Stomach smooth muscle (tissue), 2 donors: ENCODE data around the gene GTF3C6.
A peak's percentile ranks its signal among the peaks of the same experiment; 100 is the strongest.

ENCODE experiments used
- H3K27ac ChIP-seq: one replicate; pipeline ENCODE4 v1.7.0; 2013; ENCODE audit warnings: mild to moderate bottlenecking, low read length, inconsistent platforms
- H3K27me3 ChIP-seq, 2 donors: one replicate each; pipeline ENCODE4 v1.7.0; 2013; ENCODE audit warnings: low read length in 2 of 2; ENCODE audit not compliant: insufficient read depth in 2 of 2, control insufficient read depth in 1 of 2
- H3K36me3 ChIP-seq, 2 donors: one replicate each; pipeline ENCODE4 v1.7.0; 2013; ENCODE audit warnings: low read length in 2 of 2; ENCODE audit not compliant: control insufficient read depth in 2 of 2, insufficient read depth in 2 of 2
- H3K4me1 ChIP-seq: one replicate; pipeline ENCODE4 v1.7.0; 2013; ENCODE audit warnings: low read length; ENCODE audit not compliant: control insufficient read depth, insufficient read depth
- H3K4me3 ChIP-seq, 2 donors: one replicate each; pipeline ENCODE4 v1.7.0; 2013; ENCODE audit warnings: low read length in 2 of 2
- H3K9ac ChIP-seq, 2 donors: one replicate each; pipeline ENCODE4 v1.7.0; 2013; ENCODE audit warnings: low read length in 2 of 2, mild to moderate bottlenecking in 1 of 2
- H3K9me3 ChIP-seq, 2 donors: one replicate each; pipeline ENCODE4 v1.7.0; 2013; ENCODE audit warnings: low read length in 2 of 2; ENCODE audit not compliant: control insufficient read depth in 2 of 2
- donor health status: healthy.
- donor health status: Pancreatic carcinoma.

GTF3C6 gene, protein sequence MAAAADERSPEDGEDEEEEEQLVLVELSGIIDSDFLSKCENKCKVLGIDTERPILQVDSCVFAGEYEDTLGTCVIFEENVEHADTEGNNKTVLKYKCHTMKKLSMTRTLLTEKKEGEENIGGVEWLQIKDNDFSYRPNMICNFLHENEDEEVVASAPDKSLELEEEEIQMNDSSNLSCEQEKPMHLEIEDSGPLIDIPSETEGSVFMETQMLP

DNA sequence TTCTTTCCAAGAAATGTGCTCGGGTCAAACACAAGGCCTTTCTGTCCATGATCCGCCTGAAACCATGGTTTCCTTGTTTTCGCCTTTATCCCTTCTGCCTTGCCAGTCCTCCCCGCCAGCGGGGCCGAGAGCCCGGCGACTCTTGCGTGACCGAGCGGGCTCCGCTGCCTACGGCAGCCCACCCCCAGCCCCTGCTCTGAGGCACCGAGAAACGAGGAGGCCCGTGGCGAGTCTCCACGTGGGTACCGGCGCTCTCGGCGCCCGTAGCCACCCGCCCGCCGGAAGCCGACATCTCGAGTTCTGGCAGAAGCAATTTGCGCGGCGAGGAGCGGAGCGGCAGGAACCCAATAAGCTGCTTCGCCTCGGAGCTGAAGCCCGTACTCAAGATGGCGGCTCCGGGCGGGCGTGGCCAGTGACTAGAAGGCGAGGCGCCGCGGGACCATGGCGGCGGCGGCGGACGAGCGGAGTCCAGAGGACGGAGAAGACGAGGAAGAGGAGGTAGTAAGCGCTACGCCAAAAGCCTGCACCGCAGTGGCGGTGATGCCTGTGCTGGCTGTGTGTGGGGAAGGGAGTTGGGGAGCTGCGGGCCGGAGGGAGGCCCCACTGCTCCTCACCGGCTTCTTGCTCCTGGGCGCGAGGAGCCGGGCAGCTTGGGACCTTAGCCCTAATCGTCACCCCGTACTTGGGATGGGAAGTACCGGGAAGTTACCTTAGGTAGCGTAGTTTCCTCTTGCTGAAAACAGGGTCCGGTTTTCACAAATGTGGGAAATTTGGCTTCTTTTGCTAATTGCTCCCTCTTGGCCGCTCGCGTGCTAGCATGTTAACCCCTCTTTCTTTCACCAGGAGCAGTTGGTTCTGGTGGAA lies at the start of gene GTF3C6:
Gene GTF3C6 (plus strand): TSS at position 378 of the 864 bp plus-strand sequence. CDS start 64 bp downstream, at position 442.
- H3K4me1 ChIP-seq: peaks cover 7% of the 10 kb centered on the region
- no peaks in the 10 kb centered on the region for H3K27me3 ChIP-seq
- peak within 1 kb of the TSS; percentile 85 for H3K27ac ChIP-seq
- no peaks in the 10 kb centered on the region for H3K9me3 ChIP-seq
- peaks cover 15 to 19% of the 10 kb centered on the region in 2 donors for H3K36me3 ChIP-seq
- H3K4me3 ChIP-seq: peak within 1 kb of the TSS; percentile 96 to 99
- peak within 1 kb of the TSS; percentile 98 to 99 for H3K9ac ChIP-seq

- H3K4me1 ChIP-seq: no peaks in the 10 kb centered on the region
- H3K27me3 ChIP-seq: no peaks in the 10 kb centered on the region
- no peaks in the 10 kb centered on the region for H3K9me3 ChIP-seq
- no peak overlapping the region for H3K27ac ChIP-seq
- no peak overlapping the region for H3K4me3 ChIP-seq
- H3K36me3 ChIP-seq: no peaks in the 10 kb centered on the region
- no peak overlapping the region for H3K9ac ChIP-seq
Observed at GRCh38 chr6:110930781-110931180, 27.7 kb upstream of the GTF3C6 start.

DNA sequence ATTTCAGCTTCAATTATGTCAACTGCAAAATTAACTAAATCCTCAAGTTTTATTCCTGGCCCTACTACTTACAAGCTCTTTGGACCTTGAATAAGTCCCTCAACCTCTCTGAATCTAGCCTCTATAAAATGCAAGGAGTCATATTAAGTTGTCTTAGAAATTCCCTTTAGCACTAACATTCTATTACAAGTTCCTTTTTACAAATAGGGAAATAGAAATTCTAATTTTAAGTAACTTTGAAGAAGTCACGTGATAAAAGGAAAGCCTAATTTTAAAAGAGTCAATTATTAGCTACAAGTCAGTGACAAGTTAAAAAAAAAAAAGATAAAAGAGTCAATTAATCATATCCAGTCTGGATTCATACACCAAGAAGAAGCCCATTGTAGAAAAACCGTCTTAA lies 24.6 kb upstream of the GTF3C6 start:
- H3K36me3 ChIP-seq: no peaks in the 10 kb centered on the region
- H3K4me3 ChIP-seq: no peak overlapping the region
- no peaks in the 10 kb centered on the region for H3K9me3 ChIP-seq
- H3K9ac ChIP-seq: no peak overlapping the region
- H3K27ac ChIP-seq: no peak overlapping the region
- no peaks in the 10 kb centered on the region for H3K27me3 ChIP-seq
- no peaks in the 10 kb centered on the region for H3K4me1 ChIP-seq

- H3K27ac ChIP-seq: no peak overlapping the region
- no peaks in the 10 kb centered on the region for H3K9me3 ChIP-seq
- no peak overlapping the region for H3K4me3 ChIP-seq
- H3K4me1 ChIP-seq: no peaks in the 10 kb centered on the region
- H3K9ac ChIP-seq: no peak overlapping the region
- H3K36me3 ChIP-seq: no peaks in the 10 kb centered on the region
- H3K27me3 ChIP-seq: no peaks in the 10 kb centered on the region
Observed at GRCh38 chr6:110934381-110934898, 24.1 kb upstream of the GTF3C6 start.

DNA sequence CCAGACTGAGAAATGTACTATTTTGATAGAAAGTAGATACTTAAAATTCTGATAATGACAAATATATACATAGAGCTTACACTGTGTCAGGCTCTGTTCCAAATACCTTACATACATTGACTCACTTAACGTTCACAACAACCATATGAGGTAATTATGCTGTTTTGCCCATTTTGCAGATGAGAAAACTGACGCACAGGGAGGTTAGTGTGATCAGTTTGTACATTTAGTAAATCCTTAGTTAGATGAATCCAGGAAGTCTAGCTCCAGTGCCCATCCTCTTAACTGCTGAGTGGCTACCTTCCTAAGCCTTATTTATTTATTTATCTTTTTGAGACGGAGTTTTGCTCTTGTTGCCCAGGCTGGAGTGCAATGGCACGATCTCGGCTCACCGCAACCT lies 23.3 kb upstream of the GTF3C6 start:
- no peak overlapping the region for H3K9ac ChIP-seq
- no peak overlapping the region for H3K27ac ChIP-seq
- H3K4me3 ChIP-seq: no peak overlapping the region
- no peaks in the 10 kb centered on the region for H3K4me1 ChIP-seq
- no peaks in the 10 kb centered on the region for H3K36me3 ChIP-seq
- no peaks in the 10 kb centered on the region for H3K27me3 ChIP-seq
- no peaks in the 10 kb centered on the region for H3K9me3 ChIP-seq

- no peak overlapping the region for H3K9ac ChIP-seq
- no peak overlapping the region for H3K27ac ChIP-seq
- no peak overlapping the region for H3K4me3 ChIP-seq
- H3K27me3 ChIP-seq: no peaks in the 10 kb centered on the region
- H3K36me3 ChIP-seq: no peaks in the 10 kb centered on the region
- no peaks in the 10 kb centered on the region for H3K9me3 ChIP-seq
- no peaks in the 10 kb centered on the region for H3K4me1 ChIP-seq
Observed at GRCh38 chr6:110938171-110938570, 20.3 kb upstream of the GTF3C6 start.

- no peak overlapping the region for H3K4me3 ChIP-seq
- no peaks in the 10 kb centered on the region for H3K36me3 ChIP-seq
- H3K9me3 ChIP-seq: no peaks in the 10 kb centered on the region
- H3K9ac ChIP-seq: no peak overlapping the region
- H3K27me3 ChIP-seq: no peaks in the 10 kb centered on the region
- H3K27ac ChIP-seq: no peak overlapping the region
- H3K4me1 ChIP-seq: no peaks in the 10 kb centered on the region
Observed at GRCh38 chr6:110939429-110940200, 18.9 kb upstream of the GTF3C6 start.

DNA sequence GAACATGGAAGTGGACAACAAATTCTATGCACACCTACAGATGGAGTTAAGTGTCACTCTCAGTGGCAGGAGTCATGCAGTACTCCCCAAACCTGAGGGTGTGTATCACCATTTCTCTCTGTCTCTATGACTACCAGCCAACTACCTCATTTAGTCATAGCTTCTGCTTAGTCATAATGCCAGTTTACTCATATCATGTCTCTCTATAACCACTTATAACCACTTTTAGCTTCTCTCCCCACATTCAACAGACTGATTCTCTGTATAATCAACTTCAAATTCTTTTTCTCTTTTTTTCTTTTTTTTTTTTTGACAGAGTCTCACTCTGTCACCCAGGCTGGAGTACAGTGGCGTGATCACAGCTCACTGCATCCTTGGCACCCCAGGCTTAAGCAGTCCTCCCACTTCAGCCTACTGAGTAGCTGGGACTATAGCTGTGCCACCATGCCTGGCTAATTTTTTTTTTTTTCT lies 13.8 kb upstream of the GTF3C6 start:
- Histone ChIP-seq H3K27ac (no peak overlapping the region), H3K36me3 (no peaks in the 10 kb centered on the region), H3K9me3 (no peaks in the 10 kb centered on the region), H3K9ac (no peak overlapping the region), H3K4me1 (no peaks in the 10 kb centered on the region), H3K27me3 (no peaks in the 10 kb centered on the region), H3K4me3 (no peak overlapping the region)

DNA sequence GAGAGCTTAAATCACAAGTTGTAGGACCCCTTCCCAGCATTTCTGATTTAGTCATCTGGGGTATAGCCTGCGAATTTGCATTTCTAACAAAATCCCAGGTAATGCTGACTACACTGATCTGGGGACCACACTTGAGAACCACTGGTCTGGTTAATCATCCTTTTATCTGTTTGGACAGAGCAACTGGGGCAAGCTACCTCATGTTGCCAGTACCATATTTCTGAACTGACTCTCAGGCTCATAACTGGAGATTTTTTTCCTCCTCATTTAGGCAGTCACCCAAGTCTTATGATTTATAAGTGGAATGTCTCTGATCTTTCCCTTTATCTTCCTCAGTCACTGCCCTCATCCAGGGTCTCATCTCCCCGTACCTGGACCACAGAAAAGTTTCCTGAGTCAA lies 12.0 kb upstream of the GTF3C6 start:
- H3K27me3 ChIP-seq: no peaks in the 10 kb centered on the region
- no peaks in the 10 kb centered on the region for H3K36me3 ChIP-seq

DNA sequence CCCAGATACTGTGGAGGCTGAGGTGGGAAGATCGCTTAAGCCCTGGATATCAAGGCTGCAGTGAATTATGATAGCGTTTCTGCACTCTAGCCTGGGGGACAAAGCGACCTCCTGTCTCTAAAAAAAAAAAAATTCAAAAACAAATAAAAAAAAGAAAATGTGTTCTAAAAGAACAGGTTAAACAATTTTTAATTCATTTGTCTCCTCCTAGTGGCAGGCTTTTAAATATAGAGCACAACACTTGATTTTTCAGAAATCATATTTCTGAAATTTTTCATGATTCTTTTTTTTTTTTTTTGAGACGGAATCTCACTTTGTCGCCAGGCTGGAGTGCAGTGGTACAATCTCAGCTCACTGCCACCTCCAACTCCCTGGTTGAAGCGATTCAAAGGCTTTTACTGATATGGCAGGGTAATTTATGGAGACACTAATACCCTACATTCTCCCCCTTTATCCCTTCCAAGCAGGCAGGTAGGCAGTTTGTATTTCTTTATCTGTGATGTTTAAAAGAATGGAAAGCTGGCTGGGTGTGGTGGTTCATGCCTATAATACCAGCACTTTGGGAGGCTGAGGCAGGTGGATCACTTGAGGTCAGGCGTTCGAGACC lies 8.7 kb upstream of the GTF3C6 start:
- Histone ChIP-seq H3K4me1 (no peaks in the 10 kb centered on the region), H3K27me3 (no peaks in the 10 kb centered on the region), H3K9ac (no peak overlapping the region), H3K9me3 (no peaks in the 10 kb centered on the region), H3K27ac (no peak overlapping the region), H3K36me3 (no peaks in the 10 kb centered on the region), H3K4me3 (no peak overlapping the region)

More for the DNA sequence above, 12.0 kb upstream of the GTF3C6 start:
- Histone ChIP-seq H3K4me1 (no peaks in the 10 kb centered on the region), H3K4me3 (no peak overlapping the region), H3K9ac (no peak overlapping the region), H3K9me3 (no peaks in the 10 kb centered on the region), H3K27ac (no peak overlapping the region)
